OCI-LY7 (cell line): ENCODE results near the gene NDUFB10. TPM values are rescaled to one million over a fixed set of nuclear protein-coding genes. Genes with fewer than 3 reads are reported as not detected.

Experiments used
- BruUV-seq: library from RNA; stranded (reverse); fragments of 400-500 nt; replicated peaks from 2 replicates; lab custom pipeline; 2021; lab: Mats Ljungman, UMichigan
- CTCF ChIA-PET: fragments of 300-600 bp; sonication (Branson Sonifier 250); formaldehyde crosslinking; loops from one replicate; lab custom pipeline; 2022; ENCODE audit warnings: antibody characterized with exemption; ENCODE audit not compliant: unreplicated experiment; lab: Charles Lee
- POLR2A ChIA-PET: fragments of 300-600 bp; sonication (Branson Sonifier 250); formaldehyde crosslinking; loops from one replicate; lab custom pipeline; 2022; ENCODE audit warnings: antibody characterized with exemption; lab: Charles Lee
- DNase-seq: peaks from one replicate; pipeline ENCODE4 v3.0.0-alpha.2; 2015; ENCODE audit warnings: low spot score
- H2AFZ ChIP-seq: fragments of 200-600 bp; sonication (generic), shearing (Covaris generic); 2 replicates; pipeline ENCODE4 v1.6.1; 2014; ENCODE audit warnings: mild to moderate bottlenecking, antibody characterized with exemption, low read length, moderate library complexity
- H3K27ac ChIP-seq: fragments of 200-600 bp; sonication (generic); 2 replicates; pipeline ENCODE4 v1.5.1; 2014; ENCODE audit warnings: mixed run types, low read depth, mild to moderate bottlenecking, moderate library complexity, low read length, inconsistent platforms; ENCODE audit not compliant: poor library complexity, severe bottlenecking
- H3K36me3 ChIP-seq: fragments of 200-600 bp; sonication (generic); 2 replicates; pipeline ENCODE4 v1.6.1; 2014; ENCODE audit warnings: mild to moderate bottlenecking, antibody characterized with exemption, low read length, moderate library complexity, mixed read lengths; ENCODE audit not compliant: insufficient read depth
- H3K4me1 ChIP-seq: fragments of 200-600 bp; sonication (generic); 2 replicates; pipeline ENCODE4 v1.5.1; 2014; ENCODE audit warnings: mild to moderate bottlenecking, low read length; ENCODE audit not compliant: insufficient read depth, poor library complexity, severe bottlenecking
- H3K4me2 ChIP-seq: fragments of 200-600 bp; sonication (generic); 2 replicates; pipeline ENCODE4 v1.6.1; 2014; ENCODE audit warnings: mild to moderate bottlenecking, low read length
- H3K4me3 ChIP-seq: fragments of 200-600 bp; sonication (generic); 2 replicates; pipeline ENCODE4 v1.5.1; 2014; ENCODE audit warnings: mild to moderate bottlenecking, low read depth, low read length; ENCODE audit not compliant: poor library complexity, severe bottlenecking
- H3K79me2 ChIP-seq: fragments of 200-600 bp; sonication (generic); 2 replicates; pipeline ENCODE4 v1.6.1; 2016; ENCODE audit warnings: low read depth, mild to moderate bottlenecking, low read length, moderate library complexity, mixed read lengths; ENCODE audit not compliant: insufficient read depth
- H3K9me2 ChIP-seq: fragments of 200-600 bp; sonication (generic); 2 replicates; pipeline ENCODE4 v1.6.1; 2016; ENCODE audit warnings: mild to moderate bottlenecking, low read length, mixed read lengths; ENCODE audit not compliant: insufficient read depth
- H3K9me3 ChIP-seq: fragments of 200-600 bp; sonication (generic); 2 replicates; pipeline ENCODE4 v1.6.1; 2014; ENCODE audit warnings: mild to moderate bottlenecking, mixed run types, low read length, mixed read lengths
- H4K20me1 ChIP-seq: fragments of 200-600 bp; sonication (generic); 2 replicates; pipeline ENCODE4 v1.6.1; 2014; ENCODE audit warnings: mild to moderate bottlenecking, antibody characterized with exemption, low read length, moderate library complexity, mixed read lengths; ENCODE audit not compliant: insufficient read depth
- CTCF ChIP-seq: fragments of 200-600 bp; sonication (generic); conservative IDR thresholded peaks from 2 replicates; pipeline ENCODE4 v1.5.1; 2014; ENCODE audit warnings: mild to moderate bottlenecking, antibody characterized with exemption, low read length, moderate library complexity, mixed read lengths
- EZH2phosphoT487 ChIP-seq: fragments of 200-600 bp; sonication (generic); IDR thresholded peaks from 2 replicates; pipeline ENCODE4 v1.6.1; 2018; ENCODE audit warnings: low read depth, borderline replicate concordance, mild to moderate bottlenecking, mixed run types, antibody characterized with exemption, low read length, moderate library complexity, mixed read lengths
- intact Hi-C: fragments of 100-400 bp; cut with micrococcal nuclease; formaldehyde crosslinking; loops from one replicate; pipeline ENCODE4 v1.10.0; 2022; ENCODE audit not compliant: unreplicated experiment
- total RNA-seq, 2 experiments: library from RNA; depleted of rRNA in 1 of 2; stranded (reverse); fragments of >200 nt in 1 of 2; shearing (Covaris generic) in 1 of 2; gene quantifications; 2 replicates each; pipeline ENCODE4 v1.2.3, GENCODE V29; 2014 to 2022

NDUFB10 gene
- total RNA-seq, 2 experiments from 2014 or later: 201 to 240 TPM

GRCh38 chr16:1947369-1947670 is 12.0 kb upstream of the NDUFB10 start:
- Histone ChIP-seq H3K4me1 (peaks cover 8% of the 10 kb centered on the region), H3K4me3 (no peak overlapping the region), H3K4me2 (no peak overlapping the region), H3K9me3 (no peaks in the 10 kb centered on the region), H3K36me3 (no peaks in the 10 kb centered on the region), H2AFZ (no peak overlapping the region), H3K9me2 (no peaks in the 10 kb centered on the region), H3K27ac (no peak overlapping the region), H3K79me2 (no peaks in the 10 kb centered on the region), H4K20me1 (no peaks in the 10 kb centered on the region)
- ChIA-PET POLR2A (no interaction called here), CTCF (no interaction called here)
- BruUV-seq: no TSS peak
- intact Hi-C loops: no loop called here
- TF ChIP-seq CTCF (no peak), EZH2phosphoT487 (no peak)
- DNase-seq: no peak

DNA sequence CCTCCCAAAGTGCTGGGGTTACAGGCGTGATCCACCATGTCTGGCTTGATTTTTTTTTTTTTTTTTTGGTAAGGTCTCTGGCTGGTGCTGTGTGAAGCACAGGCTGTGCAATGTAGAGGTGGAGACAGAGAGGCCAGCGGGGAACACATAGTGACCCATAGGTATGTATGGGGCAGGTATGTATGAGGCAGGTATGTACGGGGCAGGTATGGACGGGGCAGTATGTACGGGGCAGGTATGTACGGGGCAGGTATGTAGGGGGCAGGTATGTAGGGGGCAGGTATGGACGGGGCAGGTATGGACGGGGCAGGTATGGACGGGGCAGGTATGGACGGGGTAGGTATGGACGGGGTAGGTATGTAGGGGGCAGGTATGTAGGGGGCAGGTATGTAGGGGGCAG is 9.8 kb upstream of the NDUFB10 start:
- Histone ChIP-seq H3K27ac (no peak overlapping the region), H3K4me2 (no peak overlapping the region), H2AFZ (no peak overlapping the region), H3K79me2 (no peaks in the 10 kb centered on the region), H3K9me2 (no peaks in the 10 kb centered on the region), H3K9me3 (no peaks in the 10 kb centered on the region), H3K36me3 (no peaks in the 10 kb centered on the region), H3K4me3 (no peak overlapping the region), H4K20me1 (no peaks in the 10 kb centered on the region), H3K4me1 (no peaks in the 10 kb centered on the region)
- no peak for TF ChIP-seq CTCF
- TF ChIP-seq EZH2phosphoT487: no peak
- intact Hi-C loops: no loop called here
- POLR2A ChIA-PET: interaction anchor here (0.7 kb wide), 1 partner anchor 71 kb away, joined by 4 read pairs; no protein-coding TSS in a partner anchor
- DNase-seq: no peak
- CTCF ChIA-PET: no interaction called here
- no TSS peak for BruUV-seq

GRCh38 chr16:1950047-1950446 is 9.3 kb upstream of the NDUFB10 start:
- no peak for DNase-seq
- Histone ChIP-seq H3K79me2 (no peaks in the 10 kb centered on the region), H3K4me3 (no peak overlapping the region), H4K20me1 (no peaks in the 10 kb centered on the region), H2AFZ (no peak overlapping the region), H3K4me1 (no peaks in the 10 kb centered on the region), H3K36me3 (no peaks in the 10 kb centered on the region), H3K4me2 (no peak overlapping the region), H3K27ac (no peak overlapping the region), H3K9me3 (no peaks in the 10 kb centered on the region), H3K9me2 (no peaks in the 10 kb centered on the region)
- POLR2A ChIA-PET: no interaction called here
- no TSS peak for BruUV-seq
- no peak for TF ChIP-seq EZH2phosphoT487
- TF ChIP-seq CTCF: no peak
- CTCF ChIA-PET: no interaction called here
- intact Hi-C loops: no loop called here
